Gastrocnemius medialis (tissue), 4 donors: Measurements from ENCODE around the gene CXXC1. TPM values are rescaled to one million over a fixed set of nuclear protein-coding genes. Genes with fewer than 3 reads are reported as not detected.

ENCODE experiments used
- ATAC-seq, 2 donors: fragments of 150-250 bp; one replicate each; pipeline ENCODE4 v1.9.1; 2016
- DNase-seq, 2 donors: peaks; one replicate each; pipeline ENCODE4 v3.0.0-alpha.2; 2019
- H3K27ac ChIP-seq, 4 donors: fragments of 200-600 bp; sonication (generic); 1 replicate in 1 of 4; 2 replicates in 3 of 4; pipeline ENCODE4 v1.5.1; 2016 to 2018; ENCODE audit warnings: mild to moderate bottlenecking in 2 of 4, moderate library complexity in 1 of 4
- H3K27me3 ChIP-seq, 3 donors: fragments of 200-600 bp; sonication (generic) in 2 of 3; 1 replicate in 1 of 3; 2 replicates in 2 of 3; pipeline versions ENCODE4 v1.5.1 to v1.6.0; 2016 to 2019; ENCODE audit warnings: mild to moderate bottlenecking in 1 of 3, moderate library complexity in 1 of 3
- H3K36me3 ChIP-seq, 2 donors: fragments of 200-600 bp; sonication (generic) in 1 of 2; one replicate each; pipeline ENCODE4 v1.5.1; 2017 to 2018
- H3K4me1 ChIP-seq, 2 donors: fragments of 200-600 bp; sonication (generic) in 1 of 2; one replicate each; pipeline ENCODE4 v1.5.1; 2016 to 2017; ENCODE audit warnings: mild to moderate bottlenecking in 2 of 2
- H3K4me3 ChIP-seq, 4 donors: fragments of 200-600 bp; sonication (generic) in 3 of 4; 1 replicate in 1 of 4; 2 replicates in 3 of 4; pipeline ENCODE4 v1.5.1; 2016 to 2019; ENCODE audit warnings: mild to moderate bottlenecking in 2 of 4
- H3K9me3 ChIP-seq, 3 donors: fragments of 200-600 bp; sonication (generic) in 2 of 3; 1 replicate in 1 of 3; 2 replicates in 2 of 3; pipeline ENCODE4 v1.5.1; 2016 to 2019
- CTCF ChIP-seq, 5 experiments: fragments of 450-650 bp in 3 of 5; fragments of 200-600 bp in 2 of 5; sonication (generic) in 2 of 5; IDR thresholded peaks in 4 of 5; conservative IDR thresholded peaks in 1 of 5; 1 replicate in 4 of 5; 2 replicates in 1 of 5; pipeline ENCODE4 v1.5.1; 2016 to 2019; ENCODE audit warnings: antibody characterized with exemption in 5 of 5, mild to moderate bottlenecking in 3 of 5, moderate library complexity in 3 of 5
- POLR2A ChIP-seq, 2 donors: fragments of 450-650 bp; IDR thresholded peaks; one replicate each; pipeline ENCODE4 v1.6.1; 2017; ENCODE audit warnings: antibody characterized with exemption in 2 of 2, mild to moderate bottlenecking in 2 of 2, moderate library complexity in 2 of 2
- in situ Hi-C, 4 donors: fragments of 200-750 bp; cut with MboI; loops; one replicate each; pipeline versions ENCODE4 v1.15.0 to v1.8.0; 2017; ENCODE audit warnings: low sequenced_read_pairs in 4 of 4
- intact Hi-C: fragments of 100-400 bp; cut with DNase I; formaldehyde crosslinking; loops from one replicate; pipeline ENCODE4 v1.15.1; 2023; ENCODE audit warnings: low total_unique reads
- total RNA-seq, 4 donors: library from RNA; depleted of rRNA; stranded (reverse); fragments of >200 nt; gene quantifications; one replicate each; pipeline versions ENCODE4 v1.1.0 to v1.2.3, GENCODE V29; 2016

CXXC1 gene
- total RNA-seq, 4 donors from 2014 or later, result 21.1 to 32.0 (median 27.3) TPM

- Histone ChIP-seq H3K9me3 (no peaks in the 10 kb centered on the region), H3K36me3 (no peaks in the 10 kb centered on the region), H3K4me1 (no peaks in the 10 kb centered on the region), H3K27ac (no peak overlapping the region), H3K4me3 (no peak overlapping the region), H3K27me3 (no peaks in the 10 kb centered on the region)
- intact Hi-C loops (no loop called here), in situ Hi-C loops (no loop called here)
- TF ChIP-seq POLR2A (IDR thresholded peaks at IDR 0.05) (no peak), CTCF (IDR thresholded peaks at IDR 0.05 in 4 of 5, conservative IDR thresholded peaks at IDR 0.05 in 1 of 5) (no peak)
- no peak for DNase-seq
- ATAC-seq, result no peak
Measured at GRCh38 chr18:50232419-50232818, 55.1 kb downstream of the CXXC1 start.

Other genes starting within 250 kb of the CXXC1 start
- under 1 TPM; 0.05 to 0.60 (median 0.35) TPM for gene MYO5B, start 92.5 kb downstream of the CXXC1 start, total RNA-seq
- 1 to 10 TPM in 3 of 4 donors, not detected in 1; 1.3 to 1.4 (median 1.4) TPM for gene CFAP53, start 21.2 kb downstream of the CXXC1 start, total RNA-seq
- gene MBD1, start 6.2 kb downstream of the CXXC1 start, total RNA-seq, result 100 to 1,000 TPM in 2 of 4 donors, 10 to 100 TPM in 2; 80.4 to 127 (median 103) TPM
- under 1 TPM in 2 of 4 donors, not detected in 2; 0.15 to 0.16 TPM for gene SKA1, start 87.4 kb upstream of the CXXC1 start, total RNA-seq